H1 (cell line): Measurements from ENCODE around the gene KRT222. TPM values are rescaled to one million over a fixed set of nuclear protein-coding genes. Genes with fewer than 3 reads are reported as not detected.

Experiments used
- CTCF ChIA-PET: fragments of 300-600 bp; sonication (Branson Sonifier 250); formaldehyde crosslinking; loops from one replicate; lab custom pipeline; 2021; ENCODE audit not compliant: partially characterized antibody; lab: Charles Lee
- POLR2A ChIA-PET: fragments of 300-600 bp; sonication (Branson Sonifier 250); formaldehyde crosslinking; loops from one replicate; lab custom pipeline; 2021; ENCODE audit warnings: inconsistent platforms; ENCODE audit not compliant: partially characterized antibody; lab: Charles Lee
- DNase-seq, 2 experiments: peaks; one replicate each; pipeline versions ENCODE4 v3.0.0 to v3.0.0-alpha.2; 2010 to 2022; ENCODE audit warnings: low spot score in 2 of 2, low read depth in 1 of 2, mixed read lengths in 1 of 2
- FAIRE-seq: peaks from 2 replicates; lab custom pipeline; 2011; peaks lifted over from hg19 to GRCh38; lab: Jason Lieb, UNC
- H2AFZ ChIP-seq: 2 replicates; pipeline ENCODE4 v1.8.1; 2012; ENCODE audit warnings: low read length, inconsistent platforms
- H2AK5ac ChIP-seq: 2 replicates; pipeline ENCODE4 v1.6.1; 2013; ENCODE audit warnings: low read depth, low read length
- H2BK120ac ChIP-seq: replicated peaks from 2 replicates; pipeline ENCODE3; 2013; ENCODE audit warnings: low read depth, low read length, inconsistent platforms
- H2BK12ac ChIP-seq: 2 replicates; pipeline ENCODE4 v1.6.1; 2013; ENCODE audit warnings: low read depth, low read length
- H2BK15ac ChIP-seq: 2 replicates; pipeline ENCODE4 v1.6.1; 2013; ENCODE audit warnings: low read length
- H2BK20ac ChIP-seq: 2 replicates; pipeline ENCODE4 v1.6.1; 2013; ENCODE audit warnings: low read length
- H2BK5ac ChIP-seq: 2 replicates; pipeline ENCODE4 v1.6.1; 2013; ENCODE audit warnings: low read depth, low read length
- H3K14ac ChIP-seq: 2 replicates; pipeline ENCODE4 v1.6.1; 2013; ENCODE audit warnings: inconsistent platforms; ENCODE audit not compliant: insufficient read length
- H3K18ac ChIP-seq: 2 replicates; pipeline ENCODE4 v1.6.1; 2013; ENCODE audit warnings: low read length; ENCODE audit errors: extremely low read depth
- H3K23ac ChIP-seq: 2 replicates; pipeline ENCODE4 v1.6.1; 2013; ENCODE audit warnings: inconsistent platforms; ENCODE audit not compliant: insufficient read length
- H3K23me2 ChIP-seq: 2 replicates; pipeline ENCODE4 v1.6.1; 2013; ENCODE audit warnings: low read depth, low read length
- H3K27ac ChIP-seq: 2 replicates; pipeline ENCODE4 v1.6.1; 2011; ENCODE audit warnings: low read depth, low read length, inconsistent platforms
- H3K27me3 ChIP-seq, 4 experiments: replicated peaks in 1 of 4; 1 replicate in 1 of 4; 2 replicates in 3 of 4; pipeline versions ENCODE4 v1.6.1 to v1.8.1; 2011 to 2013; ENCODE audit warnings: low read length in 3 of 4, mild to moderate bottlenecking in 3 of 4, inconsistent platforms in 2 of 4, mixed read lengths in 2 of 4, moderate library complexity in 1 of 4; ENCODE audit not compliant: control insufficient read depth in 3 of 4, insufficient read depth in 3 of 4; ENCODE audit errors: extremely low read depth in 1 of 4
- H3K36me3 ChIP-seq, 4 experiments: 2 replicates each; pipeline versions ENCODE4 v1.6.1 to v1.8.1; 2011 to 2013; ENCODE audit warnings: mild to moderate bottlenecking in 4 of 4, low read length in 3 of 4, moderate library complexity in 2 of 4, control low read depth in 1 of 4, inconsistent platforms in 1 of 4; ENCODE audit not compliant: insufficient read depth in 4 of 4, control insufficient read depth in 2 of 4
- H3K4ac ChIP-seq: replicated peaks from 2 replicates; pipeline ENCODE3; 2013; ENCODE audit warnings: low read length, low read depth, mixed read lengths, inconsistent platforms; ENCODE audit not compliant: insufficient read length
- H3K4me1 ChIP-seq, 4 experiments: replicated peaks in 1 of 4; 1 replicate in 1 of 4; 2 replicates in 3 of 4; pipeline versions ENCODE4 v1.6.1 to v1.8.1; 2011 to 2013; ENCODE audit warnings: low read length in 3 of 4, inconsistent platforms in 2 of 4, mixed read lengths in 1 of 4; ENCODE audit not compliant: insufficient read depth in 4 of 4, control insufficient read depth in 3 of 4
- H3K4me2 ChIP-seq, 2 experiments: 2 replicates each; pipeline versions ENCODE4 v1.6.1 to v1.8.1; 2011 to 2013; ENCODE audit warnings: low read depth in 2 of 2, low read length in 2 of 2, control low read depth in 1 of 2, inconsistent platforms in 1 of 2, mild to moderate bottlenecking in 1 of 2; ENCODE audit not compliant: insufficient read depth in 1 of 2
- H3K4me3 ChIP-seq, 4 experiments: fragments of 200-600, 300-600 bp in 1 of 4; sonication (generic), shearing (Covaris generic), sonication (Bioruptor Twin) in 1 of 4; 2 replicates each; pipeline versions ENCODE4 v1.5.1 to v1.8.1; 2011 to 2016; ENCODE audit warnings: low read length in 4 of 4, low read depth in 3 of 4, control low read depth in 2 of 4, inconsistent platforms in 2 of 4, mild to moderate bottlenecking in 2 of 4, mixed read lengths in 1 of 4, moderate library complexity in 1 of 4; ENCODE audit not compliant: insufficient read depth in 2 of 4; ENCODE audit errors: extremely low read depth in 1 of 4
- H3K56ac ChIP-seq: replicated peaks from 2 replicates; pipeline ENCODE3; 2013; ENCODE audit warnings: low read depth, mild to moderate bottlenecking, mixed read lengths, low read length, inconsistent platforms; ENCODE audit not compliant: insufficient read length
- H3K79me1 ChIP-seq: 2 replicates; pipeline ENCODE4 v1.6.1; 2013; ENCODE audit warnings: low read depth, low read length, control low read depth
- H3K79me2 ChIP-seq, 2 experiments: 2 replicates each; pipeline versions ENCODE4 v1.6.1 to v1.8.1; 2012 to 2013; ENCODE audit warnings: low read length in 2 of 2, mild to moderate bottlenecking in 2 of 2, inconsistent platforms in 1 of 2; ENCODE audit not compliant: insufficient read depth in 2 of 2, control insufficient read depth in 1 of 2
- H3K9ac ChIP-seq, 4 experiments: replicated peaks in 1 of 4; 1 replicate in 1 of 4; 2 replicates in 3 of 4; pipeline versions ENCODE4 v1.6.1 to v1.8.1; 2011 to 2013; ENCODE audit warnings: low read depth in 3 of 4, low read length in 3 of 4, control low read depth in 2 of 4, mild to moderate bottlenecking in 2 of 4, moderate library complexity in 2 of 4, inconsistent platforms in 1 of 4; ENCODE audit errors: extremely low read depth in 1 of 4
- H3K9me3 ChIP-seq, 2 experiments: 2 replicates each; pipeline versions ENCODE4 v1.6.1 to v1.8.1; 2012 to 2013; ENCODE audit warnings: mild to moderate bottlenecking in 2 of 2, moderate library complexity in 2 of 2, control low read depth in 1 of 2, inconsistent platforms in 1 of 2, low read depth in 1 of 2, low read length in 1 of 2, mixed read lengths in 1 of 2; ENCODE audit not compliant: insufficient read depth in 2 of 2
- H4K20me1 ChIP-seq, 2 experiments: replicated peaks in 1 of 2; 2 replicates each; pipeline versions ENCODE3 to v1.8.1; 2011 to 2013; ENCODE audit warnings: inconsistent platforms in 2 of 2, low read length in 2 of 2, mild to moderate bottlenecking in 1 of 2; ENCODE audit not compliant: insufficient read depth in 2 of 2, control insufficient read depth in 1 of 2
- H4K5ac ChIP-seq: 2 replicates; pipeline ENCODE4 v1.6.1; 2013; ENCODE audit warnings: low read length, low read depth, mixed read lengths, inconsistent platforms; ENCODE audit not compliant: insufficient read length
- H4K8ac ChIP-seq: 2 replicates; pipeline ENCODE4 v1.8.0; 2013; ENCODE audit warnings: mild to moderate bottlenecking, moderate library complexity, low read length, inconsistent platforms; ENCODE audit not compliant: insufficient read depth; ENCODE audit errors: extremely low read depth
- H4K91ac ChIP-seq: replicated peaks from 2 replicates; pipeline ENCODE3; 2013; ENCODE audit warnings: low read length, mixed read lengths, inconsistent platforms; ENCODE audit not compliant: insufficient read length
- CEBPB ChIP-seq: IDR thresholded peaks from 2 replicates; pipeline ENCODE4 v1.6.1; 2012; ENCODE audit warnings: low read depth, low read length
- CHD1 ChIP-seq: IDR thresholded peaks from 2 replicates; pipeline ENCODE4 v1.6.1; 2012; ENCODE audit warnings: low read depth, low read length, improper control_type of control experiment
- CREB1 ChIP-seq: IDR thresholded peaks from 2 replicates; pipeline ENCODE4 v1.6.1; 2012; ENCODE audit warnings: inconsistent platforms
- CTCF ChIP-seq, 3 experiments: IDR thresholded peaks; 1 replicate in 2 of 3; 2 replicates in 1 of 3; pipeline versions ENCODE4 v1.5.1 to v1.6.1; 2011; ENCODE audit warnings: low read length in 3 of 3, mild to moderate bottlenecking in 3 of 3, inconsistent platforms in 2 of 3, low read depth in 1 of 3, moderate library complexity in 1 of 3; ENCODE audit not compliant: insufficient read depth in 1 of 3; ENCODE audit errors: control extremely low read depth in 1 of 3
- PHF8 ChIP-seq: fragments of 200-600 bp; sonication (generic); conservative IDR thresholded peaks from 2 replicates; pipeline ENCODE4 v1.7.1; 2012; ENCODE audit warnings: low read depth, mild to moderate bottlenecking, inconsistent platforms, low read length, moderate library complexity
- RAD21 ChIP-seq, 2 experiments: IDR thresholded peaks in 1 of 2; conservative IDR thresholded peaks in 1 of 2; 2 replicates each; pipeline ENCODE4 v1.6.1; 2011; ENCODE audit warnings: low read depth in 2 of 2, low read length in 2 of 2, improper control_type of control experiment in 1 of 2, inconsistent platforms in 1 of 2, mild to moderate bottlenecking in 1 of 2, moderate library complexity in 1 of 2
- RNF2 ChIP-seq: fragments of 200-900, 300-1000 bp; sonication (generic); IDR thresholded peaks from 2 replicates; pipeline ENCODE4 v1.7.1; 2016; ENCODE audit warnings: borderline replicate concordance, low read depth, mild to moderate bottlenecking, antibody characterized with exemption, low read length; ENCODE audit not compliant: poor library complexity, severe bottlenecking; ENCODE audit errors: missing control alignments
- YY1 ChIP-seq: IDR thresholded peaks from 2 replicates; pipeline ENCODE4 v1.6.1; 2011; ENCODE audit warnings: low read depth, mild to moderate bottlenecking, low read length
- WGBS, 2 experiments: shearing (Covaris generic) in 1 of 2; methylation state at CpG; one replicate each; pipeline versions ENCODE4 v1.1.6 to v1.1.7; 2013 to 2015; ENCODE audit warnings: low lambda C conversion rate in 2 of 2, mixed read lengths in 2 of 2, inconsistent platforms in 1 of 2, low coverage in 1 of 2, missing lambda C conversion rate in 1 of 2; ENCODE audit not compliant: insufficient replicate concordance in 2 of 2, insufficient coverage in 1 of 2, insufficient read length in 1 of 2; ENCODE audit errors: extremely low coverage in 1 of 2, missing lambda C conversion rate in 1 of 2; 5-methylcytosine and 5-hydroxymethylcytosine counted together
- polyA plus RNA-seq, 7 experiments: library from polyadenylated mRNA; depleted of rRNA in 3 of 7; stranded (reverse) in 5 of 7; unstranded in 2 of 7; fragments of >200 nt in 5 of 7; fragments of 200-250 nt in 2 of 7; gene quantifications; 1 replicate in 5 of 7; 2 replicates in 1 of 7; 4 replicates in 1 of 7; pipeline versions ENCODE4 v1.2.1 to v1.2.3, GENCODE V29; 2011 to 2013; ENCODE audit warnings: missing spikeins in 2 of 7, mixed read lengths in 2 of 7
- total RNA-seq: library from RNA; stranded (reverse); fragmentation: NEBNext Ultra II Directional; extraction: Animal tissue kit (Norgen Biotek cat#: 25700); gene quantifications from 2 replicates; pipeline ENCODE4 v1.2.1, GENCODE V29; 2021

KRT222 gene
- total and polyA plus RNA-seq, 2 of the 8 experiments (the other 6 are each of a cell fraction or from before 2014, with no cell fraction given) = 0.08 to 0.61 TPM

DNA sequence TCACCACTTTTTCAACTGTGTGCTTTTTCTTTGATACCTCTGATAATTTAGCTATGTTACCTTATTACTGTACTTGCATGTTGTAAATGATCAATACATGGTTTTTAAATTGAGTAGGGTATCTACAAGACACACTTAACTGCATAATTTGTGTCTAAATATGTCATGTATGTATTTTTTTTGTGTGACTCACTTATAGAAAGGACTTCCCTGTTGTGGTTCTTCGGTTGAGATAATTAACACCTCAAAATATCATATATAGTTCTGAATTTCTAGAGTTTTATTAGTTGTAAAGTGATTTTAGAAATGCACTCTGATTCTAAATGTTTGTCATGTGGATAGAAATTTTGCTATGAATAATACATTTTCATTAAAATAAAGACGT, 14.5 kb upstream of the KRT222 start:
- Histone ChIP-seq H2BK15ac (no peak overlapping the region), H3K9ac (no peak overlapping the region), H3K27ac (no peak overlapping the region), H2BK5ac (no peak overlapping the region), H3K4me3 (no peak overlapping the region), H4K5ac (no peak overlapping the region), H3K4me1 (no peaks in the 10 kb centered on the region), H2BK120ac (no peak overlapping the region), H4K8ac (no peak overlapping the region), H2BK12ac (no peak overlapping the region), H3K56ac (no peak overlapping the region), H3K14ac (no peak overlapping the region), H3K4me2 (no peak overlapping the region), H3K79me1 (no peaks in the 10 kb centered on the region), H4K91ac (no peak overlapping the region), H3K23ac (no peak overlapping the region), H3K27me3 (no peaks in the 10 kb centered on the region; a peak in 1 of 7 replicates), H3K18ac (no peak overlapping the region), H2AK5ac (no peak overlapping the region), H3K79me2 (no peaks in the 10 kb centered on the region), H2AFZ (no peak overlapping the region), H4K20me1 (no peaks in the 10 kb centered on the region), H3K9me3 (no peaks in the 10 kb centered on the region), H3K36me3 (no peaks in the 10 kb centered on the region), H3K4ac (no peak overlapping the region), H3K23me2 (no peaks in the 10 kb centered on the region), H2BK20ac (no peak overlapping the region)
- no peak for DNase-seq
- no peak for FAIRE-seq
- POLR2A ChIA-PET = no interaction called here
- CTCF ChIA-PET = interaction anchor here (0.6 kb wide), 1 partner anchor 9 kb away, joined by 6 read pairs; no protein-coding TSS in a partner anchor
- TF ChIP-seq RAD21 (IDR thresholded peaks at IDR 0.05 in 1 of 2, conservative IDR thresholded peaks at IDR 0.05 in 1 of 2; ENCODE audit: low read depth in 2 of 2, low read length in 2 of 2) (no peak), CTCF (IDR thresholded peaks at IDR 0.05; ENCODE audit: control extremely low read depth in 1 of 3, insufficient read depth in 1 of 3, low read depth in 1 of 3, low read length in 3 of 3) (no peak), RNF2 (no peak), CEBPB (no peak), CREB1 (no peak), CHD1 (no peak), YY1 (no peak), PHF8 (no peak)
- WGBS, 2 experiments = 88% methylated on average over 2 of the region's 2 CpGs; no CpG with 5 or more reads in 1 of the 2 experiments
